Mesenchymal stem cell (in vitro differentiated cells and primary cell): ENCODE measurements around the gene ARHGEF5.

Experiments used
- DNase-seq: peaks from one replicate; pipeline ENCODE4 v3.0.0-alpha.2; 2013
- H2AFZ ChIP-seq: one replicate; pipeline ENCODE4 v1.6.1; 2013; ENCODE audit warnings: low read depth, mild to moderate bottlenecking, control low read depth, inconsistent platforms, low read length, moderate library complexity
- H2AK5ac ChIP-seq: 2 replicates; pipeline ENCODE4 v1.6.1; 2013; ENCODE audit warnings: low read length, moderate library complexity, mild to moderate bottlenecking, inconsistent platforms; ENCODE audit not compliant: severe bottlenecking
- H2BK120ac ChIP-seq: one replicate; pipeline ENCODE4 v1.6.1; 2013; ENCODE audit warnings: low read depth, mild to moderate bottlenecking, inconsistent platforms, low read length, moderate library complexity
- H2BK12ac ChIP-seq, 2 experiments: one replicate each; pipeline ENCODE4 v1.6.1; 2013; ENCODE audit warnings: inconsistent platforms in 2 of 2, low read length in 2 of 2, mild to moderate bottlenecking in 2 of 2, moderate library complexity in 2 of 2, control low read depth in 1 of 2
- H2BK15ac ChIP-seq: one replicate; pipeline ENCODE4 v1.6.1; 2013; ENCODE audit warnings: mild to moderate bottlenecking, low read depth, inconsistent platforms; ENCODE audit not compliant: poor library complexity, severe bottlenecking
- H2BK5ac ChIP-seq: 2 replicates; pipeline ENCODE4 v1.6.1; 2013; ENCODE audit warnings: low read depth, mild to moderate bottlenecking, low read length, control low read depth, inconsistent platforms; ENCODE audit not compliant: poor library complexity, severe bottlenecking
- H3K14ac ChIP-seq, 2 experiments: one replicate each; pipeline ENCODE4 v1.6.1; 2013; ENCODE audit warnings: inconsistent platforms in 2 of 2, low read length in 2 of 2, control low read depth in 1 of 2, mild to moderate bottlenecking in 1 of 2, moderate library complexity in 1 of 2
- H3K18ac ChIP-seq, 2 experiments: one replicate each; pipeline ENCODE4 v1.6.1; 2013; ENCODE audit warnings: inconsistent platforms in 2 of 2, low read length in 2 of 2, control low read depth in 1 of 2, low read depth in 1 of 2, mild to moderate bottlenecking in 1 of 2
- H3K23ac ChIP-seq, 2 experiments: one replicate each; pipeline ENCODE4 v1.6.1; 2013; ENCODE audit warnings: inconsistent platforms in 2 of 2, low read length in 2 of 2, mild to moderate bottlenecking in 2 of 2, moderate library complexity in 2 of 2, control low read depth in 1 of 2
- H3K27ac ChIP-seq: 2 replicates; pipeline ENCODE4 v1.5.1; 2013; ENCODE audit warnings: mild to moderate bottlenecking, moderate library complexity, low read length, control low read depth, inconsistent platforms; ENCODE audit not compliant: poor library complexity, severe bottlenecking
- H3K27me3 ChIP-seq, 2 experiments: 2 replicates each; pipeline versions ENCODE4 v1.6.1 to v1.7.0; 2013; ENCODE audit warnings: low read length in 2 of 2, mild to moderate bottlenecking in 2 of 2, moderate library complexity in 2 of 2, control low read depth in 1 of 2, inconsistent platforms in 1 of 2; ENCODE audit not compliant: control insufficient read depth in 1 of 2, insufficient read depth in 1 of 2
- H3K36me3 ChIP-seq, 2 experiments: 2 replicates each; pipeline versions ENCODE4 v1.6.1 to v1.7.0; 2013; ENCODE audit warnings: low read length in 2 of 2, control low read depth in 1 of 2, inconsistent platforms in 1 of 2, low read depth in 1 of 2, mild to moderate bottlenecking in 1 of 2; ENCODE audit not compliant: insufficient read depth in 2 of 2, control insufficient read depth in 1 of 2
- H3K4ac ChIP-seq, 2 experiments: one replicate each; pipeline ENCODE4 v1.6.1; 2013; ENCODE audit warnings: inconsistent platforms in 2 of 2, low read length in 2 of 2, mild to moderate bottlenecking in 2 of 2, moderate library complexity in 2 of 2, control low read depth in 1 of 2, low read depth in 1 of 2
- H3K4me1 ChIP-seq: 2 replicates; pipeline ENCODE4 v1.6.1; 2013; ENCODE audit warnings: low read depth, low read length, control low read depth; ENCODE audit not compliant: control insufficient read depth, insufficient read depth
- H3K4me2 ChIP-seq: 2 replicates; pipeline ENCODE4 v1.6.1; 2013; ENCODE audit warnings: low read length, mild to moderate bottlenecking, inconsistent platforms; ENCODE audit not compliant: poor library complexity, severe bottlenecking
- H3K4me3 ChIP-seq, 2 experiments: 2 replicates each; pipeline versions ENCODE4 v1.5.1 to v1.7.0; 2013; ENCODE audit warnings: low read length in 2 of 2, mild to moderate bottlenecking in 2 of 2, control low read depth in 1 of 2, low read depth in 1 of 2; ENCODE audit not compliant: insufficient read depth in 1 of 2
- H3K79me1 ChIP-seq: replicated peaks from 2 replicates; pipeline ENCODE4 v1.6.1; 2013; ENCODE audit warnings: mild to moderate bottlenecking, control low read depth, low read length, inconsistent platforms; ENCODE audit not compliant: poor library complexity, severe bottlenecking
- H3K9ac ChIP-seq: 2 replicates; pipeline ENCODE4 v1.7.0; 2013; ENCODE audit warnings: mild to moderate bottlenecking, low read length, moderate library complexity
- H3K9me3 ChIP-seq: 2 replicates; pipeline ENCODE4 v1.7.0; 2013; ENCODE audit warnings: mild to moderate bottlenecking, low read length; ENCODE audit not compliant: control insufficient read depth
- H4K8ac ChIP-seq: one replicate; pipeline ENCODE4 v1.6.1; 2013; ENCODE audit warnings: inconsistent platforms, mild to moderate bottlenecking, low read length, moderate library complexity
- H4K91ac ChIP-seq: one replicate; pipeline ENCODE4 v1.6.1; 2013; ENCODE audit warnings: mild to moderate bottlenecking, low read length, inconsistent platforms
- WGBS: methylation state at CpG from one replicate; pipeline ENCODE4 v1.1.7; 2013; ENCODE audit warnings: mixed read lengths; 5-methylcytosine and 5-hydroxymethylcytosine counted together

ARHGEF5 gene

DNA sequence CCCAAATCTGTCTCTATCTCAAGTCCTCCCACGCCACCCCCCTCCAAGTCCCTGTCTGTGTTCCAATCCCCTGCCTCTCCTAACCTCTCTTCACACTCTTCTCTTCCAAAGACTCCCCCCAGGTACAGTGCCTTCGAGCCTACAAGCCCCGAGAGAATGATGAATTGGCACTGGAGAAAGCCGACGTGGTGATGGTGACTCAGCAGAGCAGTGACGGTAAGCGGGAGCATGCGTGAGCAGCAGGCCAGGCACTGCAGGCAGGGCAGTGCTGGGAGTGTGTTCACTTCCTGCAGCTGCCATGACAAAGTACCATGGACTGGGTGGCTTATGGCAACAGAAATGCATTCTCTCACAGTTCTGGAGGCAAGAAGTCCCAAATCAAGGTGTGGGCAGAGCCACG, 23.4 kb downstream of the ARHGEF5 start:
- H3K23ac ChIP-seq: no peak overlapping the region
- H2BK15ac ChIP-seq: no peak overlapping the region
- no peak overlapping the region for H4K8ac ChIP-seq
- H3K27me3 ChIP-seq: no peaks in the 10 kb centered on the region
- no peak overlapping the region for H4K91ac ChIP-seq
- no peak overlapping the region for H2BK12ac ChIP-seq
- no peak overlapping the region for H3K9ac ChIP-seq
- DNase-seq: no peak
- peaks cover 5% of the 10 kb centered on the region for H3K4me1 ChIP-seq
- H3K18ac ChIP-seq: no peak overlapping the region
- no peak overlapping the region for H2AK5ac ChIP-seq
- no peaks in the 10 kb centered on the region for H3K9me3 ChIP-seq
- H3K14ac ChIP-seq: no peak overlapping the region
- H3K27ac ChIP-seq: no peak overlapping the region
- H3K36me3 ChIP-seq: peaks cover 19 to 23% of the 10 kb centered on the region in 2 experiments
- H2AFZ ChIP-seq: no peak overlapping the region
- H3K4me2 ChIP-seq: no peak overlapping the region
- no peak overlapping the region for H3K4ac ChIP-seq
- no peaks in the 10 kb centered on the region for H3K79me1 ChIP-seq
- H2BK5ac ChIP-seq: no peak overlapping the region
- no peak overlapping the region for H3K4me3 ChIP-seq
- no peak overlapping the region for H2BK120ac ChIP-seq
- 80% methylated on average over 9 of the region's 9 CpGs for WGBS

DNA sequence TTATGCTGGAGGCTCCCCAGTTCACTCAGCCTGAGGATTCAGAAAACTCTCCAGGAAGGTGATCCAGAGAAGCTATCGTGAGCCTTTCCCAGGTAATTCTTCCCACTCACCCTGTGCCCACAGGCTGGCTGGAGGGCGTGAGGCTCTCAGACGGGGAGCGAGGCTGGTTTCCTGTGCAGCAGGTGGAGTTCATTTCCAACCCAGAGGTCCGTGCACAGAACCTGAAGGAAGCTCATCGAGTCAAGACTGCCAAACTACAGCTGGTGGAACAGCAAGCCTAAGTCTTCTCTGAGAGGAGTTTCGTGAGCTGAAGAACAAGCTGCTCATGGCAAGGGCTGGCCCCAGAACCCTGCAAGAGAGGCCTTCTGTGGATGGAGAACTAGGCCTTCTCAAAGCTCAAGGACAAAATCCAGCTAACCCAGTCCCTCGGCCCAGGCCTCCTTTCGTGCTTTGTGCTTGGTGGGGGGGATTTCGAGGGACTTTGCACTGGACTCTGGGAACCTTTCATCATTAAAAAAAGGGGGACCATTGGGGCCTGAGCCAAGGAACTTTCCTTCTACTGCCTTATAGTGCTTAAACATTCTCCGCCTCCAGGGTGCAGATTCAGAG, 24.7 kb downstream of the ARHGEF5 start:
- H2BK15ac ChIP-seq: no peak overlapping the region

DNA sequence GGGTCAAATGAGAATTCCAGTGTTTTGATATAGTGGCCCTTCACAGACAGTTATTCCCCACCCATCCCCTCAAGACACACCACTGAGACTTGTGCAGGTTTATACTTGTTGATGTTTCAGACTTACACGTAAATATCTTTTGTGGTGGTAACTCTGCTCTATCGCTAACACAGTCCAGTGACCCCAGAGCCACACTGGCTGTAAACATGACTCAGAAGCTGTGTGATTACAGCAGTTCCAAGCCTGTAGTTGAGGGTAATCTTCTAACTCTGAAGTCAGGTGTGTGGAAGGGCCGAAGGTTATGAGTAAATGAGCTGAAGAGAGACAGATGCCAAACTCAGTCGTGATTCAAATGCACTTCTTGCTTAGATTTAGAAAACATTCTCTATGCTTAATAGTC, 28.9 kb downstream of the ARHGEF5 start:
- no peak overlapping the region for H3K18ac ChIP-seq
- no peak overlapping the region for H3K23ac ChIP-seq
- H3K27ac ChIP-seq: peak overlapping the region; percentile 82
- WGBS: 61% methylated on average over 4 of the region's 4 CpGs
- no peak overlapping the region for H3K14ac ChIP-seq
- no peak overlapping the region for H3K4ac ChIP-seq
- no peak overlapping the region for H2BK120ac ChIP-seq
- H3K4me2 ChIP-seq: no peak overlapping the region
- H2BK5ac ChIP-seq: no peak overlapping the region
- no peaks in the 10 kb centered on the region for H3K79me1 ChIP-seq
- peaks cover 8 to 9% of the 10 kb centered on the region in 2 experiments for H3K36me3 ChIP-seq
- no peaks in the 10 kb centered on the region for H3K27me3 ChIP-seq
- H2BK12ac ChIP-seq: no peak overlapping the region
- H3K4me1 ChIP-seq: peaks cover 14% of the 10 kb centered on the region
- peak; percentile 70 for DNase-seq
- no peak overlapping the region for H3K4me3 ChIP-seq
- no peak overlapping the region for H2AFZ ChIP-seq
- H4K8ac ChIP-seq: no peak overlapping the region
- H3K9me3 ChIP-seq: no peaks in the 10 kb centered on the region
- H3K9ac ChIP-seq: no peak overlapping the region
- no peak overlapping the region for H2AK5ac ChIP-seq
- no peak overlapping the region for H4K91ac ChIP-seq
- H2BK15ac ChIP-seq: no peak overlapping the region

More for the DNA sequence above, 24.7 kb downstream of the ARHGEF5 start:
- no peak overlapping the region for H4K91ac ChIP-seq
- H4K8ac ChIP-seq: no peak overlapping the region
- no peak overlapping the region for H2BK5ac ChIP-seq
- no peak overlapping the region for H3K18ac ChIP-seq
- no peaks in the 10 kb centered on the region for H3K79me1 ChIP-seq
- peaks cover 11% of the 10 kb centered on the region for H3K4me1 ChIP-seq
- DNase-seq: no peak
- no peaks in the 10 kb centered on the region for H3K9me3 ChIP-seq
- no peak overlapping the region for H2BK12ac ChIP-seq
- no peak overlapping the region for H2BK120ac ChIP-seq
- H3K36me3 ChIP-seq: peaks cover 19 to 23% of the 10 kb centered on the region in 2 experiments
- no peak overlapping the region for H2AFZ ChIP-seq
- no peak overlapping the region for H3K4me3 ChIP-seq
- H3K9ac ChIP-seq: no peak overlapping the region
- H3K23ac ChIP-seq: no peak overlapping the region
- H3K4me2 ChIP-seq: no peak overlapping the region
- no peak overlapping the region for H3K14ac ChIP-seq
- H2AK5ac ChIP-seq: no peak overlapping the region
- no peaks in the 10 kb centered on the region for H3K27me3 ChIP-seq
- WGBS: 98% methylated on average over 11 of the region's 11 CpGs
- no peak overlapping the region for H3K4ac ChIP-seq
- no peak overlapping the region for H3K27ac ChIP-seq

DNA sequence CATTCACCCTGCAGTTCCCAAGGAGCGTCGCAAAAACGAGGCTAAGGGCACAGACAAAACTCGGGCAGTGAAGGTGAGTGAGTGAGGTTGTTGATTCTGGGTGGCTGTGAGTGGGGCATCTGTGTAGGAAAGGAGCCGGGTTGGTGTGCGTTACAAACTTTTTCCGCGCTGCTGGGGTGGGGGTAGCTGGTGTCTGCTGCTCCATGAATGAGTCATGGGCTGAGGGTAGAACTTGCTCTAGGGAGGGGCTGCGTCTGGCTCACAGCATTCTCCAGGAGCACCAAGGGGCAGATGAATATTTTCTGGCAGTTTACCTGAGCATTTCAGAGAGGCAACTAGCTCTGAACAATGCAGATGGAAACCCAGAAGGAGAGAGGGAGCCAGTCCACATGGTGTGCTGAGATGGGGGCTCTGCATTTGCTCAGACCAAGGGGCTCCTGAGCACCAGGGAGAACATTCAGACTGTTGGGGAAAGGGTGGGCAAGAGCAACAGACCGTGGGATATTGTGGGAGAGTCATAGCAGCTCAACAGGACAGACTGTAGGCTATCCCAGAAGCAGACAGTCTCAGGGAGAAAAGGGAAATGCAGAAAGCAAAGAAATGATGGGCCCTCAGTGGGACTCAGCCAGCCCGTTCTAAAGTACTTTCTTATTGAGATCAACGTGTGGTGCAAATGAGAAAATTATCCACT, 29.5 kb downstream of the ARHGEF5 start:
- DNase-seq: peak; percentile 77
- Histone ChIP-seq H4K91ac (no peak overlapping the region), H3K4ac (no peak overlapping the region), H3K27me3 (no peaks in the 10 kb centered on the region), H3K27ac (peak overlapping the region; percentile 82), H3K4me2 (peak overlapping the region; percentile 32), H2BK12ac (no peak overlapping the region), H2BK15ac (no peak overlapping the region), H3K9me3 (no peaks in the 10 kb centered on the region), H3K36me3 (peaks cover 6% of the 10 kb centered on the region in 2 experiments), H3K14ac (no peak overlapping the region), H3K23ac (no peak overlapping the region), H2AK5ac (peak overlapping the region; percentile 66), H3K4me1 (peaks cover 15% of the 10 kb centered on the region), H3K18ac (no peak overlapping the region), H3K79me1 (no peaks in the 10 kb centered on the region), H2BK120ac (no peak overlapping the region), H2BK5ac (peak overlapping the region; percentile 83), H2AFZ (no peak overlapping the region), H4K8ac (no peak overlapping the region), H3K9ac (no peak overlapping the region), H3K4me3 (no peak overlapping the region)
- 40% methylated on average over 12 of the region's 12 CpGs for WGBS
